Activated CD4-positive, alpha-beta T cell treated with anti-CD3 and anti-CD28 coated beads, Interleukin-2, amount 10 ng/mL, durations not matched to agents 7 days and 5 days (primary cell): ENCODE results near the gene ATXN7L1. TPM values are rescaled to one million over a fixed set of nuclear protein-coding genes. Genes with fewer than 3 reads are reported as not detected.

Source experiments
- CTCF ChIA-PET: fragments of 350-600 bp; sonication (Branson Sonifier 250); formaldehyde crosslinking; loops from one replicate; lab custom pipeline; 2021; ENCODE audit warnings: antibody characterized with exemption; lab: Charles Lee
- POLR2A ChIA-PET: fragments of 350-600 bp; sonication (Branson Sonifier 250); formaldehyde crosslinking; loops from one replicate; lab custom pipeline; 2021; ENCODE audit warnings: antibody characterized with exemption; lab: Charles Lee
- DNase-seq: peaks from one replicate; pipeline ENCODE4 v3.0.0-alpha.2; 2020
- H3K27ac Mint-ChIP-seq: one replicate; pipeline ENCODE4 v1.8.0; 2021; ENCODE audit warnings: mild to moderate bottlenecking, moderate library complexity, mixed read lengths
- H3K27me3 Mint-ChIP-seq: one replicate; pipeline ENCODE4 v1.8.0; 2021; ENCODE audit warnings: mixed read lengths
- H3K36me3 Mint-ChIP-seq: one replicate; pipeline ENCODE4 v1.8.0; 2021; ENCODE audit warnings: low read depth, mixed read lengths
- H3K4me1 Mint-ChIP-seq: one replicate; pipeline ENCODE4 v1.8.0; 2021; ENCODE audit warnings: mixed read lengths
- H3K4me3 Mint-ChIP-seq: one replicate; pipeline ENCODE4 v1.8.0; 2021; ENCODE audit warnings: mild to moderate bottlenecking, moderate library complexity, mixed read lengths
- H3K9me3 Mint-ChIP-seq: one replicate; pipeline ENCODE4 v1.8.0; 2021; ENCODE audit warnings: mixed read lengths
- total RNA-seq, 2 experiments: library from RNA; stranded (reverse); gene quantifications; one replicate each; pipeline ENCODE4 v1.2.3, GENCODE V29; 2021

ATXN7L1 gene
- total RNA-seq, 2 experiments from 2014 or later: 23.8 to 25.4 TPM

- no peaks in the 10 kb centered on the region for H3K9me3 Mint-ChIP-seq
- ChIA-PET CTCF (interaction anchor here (0.6 to 2.0 kb wide), 2 partner anchors 17 to 337 kb away, joined by 3 to 5 read pairs; no protein-coding TSS in a partner anchor), POLR2A (no interaction called here)
- H3K27ac Mint-ChIP-seq: no peak overlapping the region
- H3K36me3 Mint-ChIP-seq: peaks cover 27% of the 10 kb centered on the region
- H3K4me3 Mint-ChIP-seq: no peak overlapping the region
- peaks cover 1% of the 10 kb centered on the region for H3K4me1 Mint-ChIP-seq
- DNase-seq: no peak
- H3K27me3 Mint-ChIP-seq: no peaks in the 10 kb centered on the region
Measured at GRCh38 chr7:105639667-105640493, 236.5 kb downstream of the ATXN7L1 start.

GRCh38 chr7:105638902-105639495 is 237.4 kb downstream of the ATXN7L1 start:
- peaks cover 1% of the 10 kb centered on the region for H3K4me1 Mint-ChIP-seq
- H3K9me3 Mint-ChIP-seq: no peaks in the 10 kb centered on the region
- H3K27me3 Mint-ChIP-seq: no peaks in the 10 kb centered on the region
- H3K36me3 Mint-ChIP-seq: peaks cover 28% of the 10 kb centered on the region
- no peak overlapping the region for H3K27ac Mint-ChIP-seq
- DNase-seq: no peak
- ChIA-PET CTCF (interaction anchor here (0.6 to 2.0 kb wide), 4 partner anchors 18 to 338 kb away, joined by 3 to 5 read pairs (median 4); no protein-coding TSS in a partner anchor), POLR2A (no interaction called here)
- H3K4me3 Mint-ChIP-seq: no peak overlapping the region

GRCh38 chr7:105638334-105638733 is 238.1 kb downstream of the ATXN7L1 start:
- ChIA-PET POLR2A (no interaction called here), CTCF (interaction anchor here (0.6 to 1.1 kb wide), 2 partner anchors 20 to 321 kb away, joined by 3 to 5 read pairs; no protein-coding TSS in a partner anchor)
- no peak for DNase-seq
- H3K27me3 Mint-ChIP-seq: no peaks in the 10 kb centered on the region
- H3K4me1 Mint-ChIP-seq: peaks cover 1% of the 10 kb centered on the region
- H3K9me3 Mint-ChIP-seq: no peaks in the 10 kb centered on the region
- H3K27ac Mint-ChIP-seq: no peak overlapping the region
- H3K36me3 Mint-ChIP-seq: peaks cover 30% of the 10 kb centered on the region
- no peak overlapping the region for H3K4me3 Mint-ChIP-seq

- Mint-ChIP-seq H3K9me3 (no peaks in the 10 kb centered on the region), H3K4me1 (peaks cover under 1% of the 10 kb centered on the region), H3K27me3 (no peaks in the 10 kb centered on the region), H3K36me3 (peaks cover 27% of the 10 kb centered on the region), H3K4me3 (no peak overlapping the region), H3K27ac (no peak overlapping the region)
- CTCF ChIA-PET: no interaction called here
- DNase-seq: no peak
- POLR2A ChIA-PET: no interaction called here
Measured at GRCh38 chr7:105637755-105638154, 238.6 kb downstream of the ATXN7L1 start.

GRCh38 chr7:105636982-105637381 is 239.4 kb downstream of the ATXN7L1 start:
- Mint-ChIP-seq H3K27me3 (no peaks in the 10 kb centered on the region), H3K27ac (no peak overlapping the region), H3K4me1 (no peaks in the 10 kb centered on the region), H3K36me3 (peaks cover 25% of the 10 kb centered on the region), H3K4me3 (no peak overlapping the region), H3K9me3 (no peaks in the 10 kb centered on the region)
- CTCF ChIA-PET: interaction anchor here (0.9 kb wide), 1 partner anchor 48 kb away, joined by 3 read pairs; no protein-coding TSS in a partner anchor
- no peak for DNase-seq
- POLR2A ChIA-PET: no interaction called here

GRCh38 chr7:105635197-105635596 is 241.2 kb downstream of the ATXN7L1 start:
- no peak overlapping the region for H3K27ac Mint-ChIP-seq
- H3K4me3 Mint-ChIP-seq: no peak overlapping the region
- H3K4me1 Mint-ChIP-seq: peaks cover 2% of the 10 kb centered on the region
- no peak for DNase-seq
- ChIA-PET POLR2A (no interaction called here), CTCF (interaction anchor here (0.6 kb wide), 1 partner anchor 752 kb away, joined by 4 read pairs; no protein-coding TSS in a partner anchor)
- no peaks in the 10 kb centered on the region for H3K9me3 Mint-ChIP-seq
- H3K27me3 Mint-ChIP-seq: no peaks in the 10 kb centered on the region
- H3K36me3 Mint-ChIP-seq: peaks cover 28% of the 10 kb centered on the region

- peaks cover 2% of the 10 kb centered on the region for H3K4me1 Mint-ChIP-seq
- peaks cover 45% of the 10 kb centered on the region for H3K36me3 Mint-ChIP-seq
- ChIA-PET CTCF (no interaction called here), POLR2A (no interaction called here)
- DNase-seq: no peak
- H3K4me3 Mint-ChIP-seq: no peak overlapping the region
- peaks cover 10% of the 10 kb centered on the region for H3K9me3 Mint-ChIP-seq
- H3K27ac Mint-ChIP-seq: no peak overlapping the region
- no peaks in the 10 kb centered on the region for H3K27me3 Mint-ChIP-seq
Measured at GRCh38 chr7:105625986-105626385, 250.4 kb downstream of the ATXN7L1 start.

GRCh38 chr7:105623906-105624305 is 252.5 kb downstream of the ATXN7L1 start:
- Mint-ChIP-seq H3K9me3 (peaks cover 10% of the 10 kb centered on the region), H3K27ac (no peak overlapping the region), H3K27me3 (no peaks in the 10 kb centered on the region), H3K4me1 (no peaks in the 10 kb centered on the region), H3K4me3 (no peak overlapping the region), H3K36me3 (peaks cover 36% of the 10 kb centered on the region)
- ChIA-PET CTCF (interaction anchor here (1.1 kb wide), 1 partner anchor 18 kb away, joined by 4 read pairs; no protein-coding TSS in a partner anchor), POLR2A (no interaction called here)
- DNase-seq: no peak

GRCh38 chr7:105623378-105623777 is 253.0 kb downstream of the ATXN7L1 start:
- Mint-ChIP-seq H3K27ac (no peak overlapping the region), H3K4me1 (no peaks in the 10 kb centered on the region), H3K9me3 (peaks cover 10% of the 10 kb centered on the region), H3K27me3 (no peaks in the 10 kb centered on the region), H3K4me3 (no peak overlapping the region), H3K36me3 (peaks cover 39% of the 10 kb centered on the region)
- ChIA-PET CTCF (interaction anchor here (1.1 kb wide), 1 partner anchor 18 kb away, joined by 4 read pairs; no protein-coding TSS in a partner anchor), POLR2A (no interaction called here)
- DNase-seq: no peak

GRCh38 chr7:105622106-105622731 is 254.2 kb downstream of the ATXN7L1 start:
- peaks cover 39% of the 10 kb centered on the region for H3K36me3 Mint-ChIP-seq
- H3K27ac Mint-ChIP-seq: no peak overlapping the region
- peaks cover 10% of the 10 kb centered on the region for H3K9me3 Mint-ChIP-seq
- H3K4me3 Mint-ChIP-seq: no peak overlapping the region
- ChIA-PET POLR2A (no interaction called here), CTCF (no interaction called here)
- H3K27me3 Mint-ChIP-seq: no peaks in the 10 kb centered on the region
- no peak for DNase-seq
- no peaks in the 10 kb centered on the region for H3K4me1 Mint-ChIP-seq

GRCh38 chr7:105621617-105622016 is 254.8 kb downstream of the ATXN7L1 start:
- POLR2A ChIA-PET: no interaction called here

GRCh38 chr7:105621176-105621575 is 255.2 kb downstream of the ATXN7L1 start:
- no peak overlapping the region for H3K27ac Mint-ChIP-seq
- peaks cover 4% of the 10 kb centered on the region for H3K9me3 Mint-ChIP-seq
- no peak overlapping the region for H3K4me3 Mint-ChIP-seq
- CTCF ChIA-PET: no interaction called here
- no peaks in the 10 kb centered on the region for H3K4me1 Mint-ChIP-seq
- no peak for DNase-seq
- no peaks in the 10 kb centered on the region for H3K27me3 Mint-ChIP-seq
- peaks cover 31% of the 10 kb centered on the region for H3K36me3 Mint-ChIP-seq
- POLR2A ChIA-PET: no interaction called here

More at GRCh38 chr7:105621617-105622016, 254.8 kb downstream of the ATXN7L1 start:
- H3K4me3 Mint-ChIP-seq: no peak overlapping the region
- H3K36me3 Mint-ChIP-seq: peaks cover 35% of the 10 kb centered on the region
- peaks cover 6% of the 10 kb centered on the region for H3K9me3 Mint-ChIP-seq
- H3K27ac Mint-ChIP-seq: no peak overlapping the region
- no peaks in the 10 kb centered on the region for H3K27me3 Mint-ChIP-seq
- no peak for DNase-seq
- no peaks in the 10 kb centered on the region for H3K4me1 Mint-ChIP-seq
- CTCF ChIA-PET: no interaction called here
